GM21825 (cell line): ENCODE measurements around the gene ZNF483.
"Not testable (repeated sequence)": the region's sequence is repeated elsewhere in the genome, so short reads cannot be mapped to it uniquely, and the experiment has no call there.

Experiments used
- ATAC-seq: cut with Tn5 transposase; IDR thresholded peaks from one replicate; pipeline ENCODE4 v1.9.1; 2021; ENCODE audit warnings: mild to moderate bottlenecking, moderate library complexity; ENCODE audit not compliant: unreplicated experiment

ZNF483 gene

DNA sequence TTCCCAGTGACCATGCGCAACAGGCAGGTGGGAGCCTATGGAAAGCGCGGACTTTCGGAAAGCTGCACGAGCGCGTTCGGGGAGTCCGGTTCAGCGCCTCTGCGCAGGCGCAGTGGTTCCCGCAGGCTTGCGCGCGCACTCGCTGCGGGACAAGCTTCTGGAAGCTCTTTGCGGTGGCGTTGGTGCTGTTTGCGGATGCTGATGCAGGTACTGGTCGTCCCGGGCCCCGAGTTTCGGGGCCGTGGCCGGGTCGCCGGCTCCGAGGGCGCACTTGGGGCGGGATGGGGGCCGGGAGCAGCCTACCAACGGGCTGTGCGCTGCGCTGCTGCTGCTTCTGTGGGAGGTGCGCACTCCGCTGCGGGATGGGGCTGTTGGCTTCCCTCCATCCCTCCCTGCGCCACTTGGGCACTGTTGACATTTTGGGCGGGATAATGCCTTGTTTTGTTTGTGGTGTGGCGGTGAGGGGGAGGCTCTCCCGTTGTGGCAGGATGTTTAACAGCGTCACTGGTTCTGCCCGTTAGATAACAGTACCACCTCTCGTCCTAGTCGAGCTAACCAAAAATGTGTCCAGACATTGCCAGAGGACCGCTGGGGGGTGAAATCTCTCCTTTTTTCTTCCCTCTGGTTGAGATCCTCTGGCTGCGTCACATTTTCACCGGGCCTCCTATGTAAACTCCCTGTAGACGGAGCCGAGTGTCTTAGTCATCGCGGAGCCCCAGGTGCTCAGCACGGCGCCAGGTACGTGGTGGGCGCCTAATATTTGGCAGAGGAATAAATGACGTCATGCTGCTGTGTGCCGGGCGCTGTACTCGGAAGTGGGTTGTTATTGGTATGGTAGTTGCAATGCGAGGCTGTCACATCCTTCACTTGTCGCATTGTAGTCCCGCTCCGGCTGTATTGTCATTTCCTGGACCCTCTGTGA lies at the start of gene ZNF483:
TSS of gene ZNF483 (plus strand) at position 124 of the 922 bp plus-strand sequence. CDS start 2,217 bp downstream, outside the sequence.
- peak; percentile 52 for ATAC-seq

DNA sequence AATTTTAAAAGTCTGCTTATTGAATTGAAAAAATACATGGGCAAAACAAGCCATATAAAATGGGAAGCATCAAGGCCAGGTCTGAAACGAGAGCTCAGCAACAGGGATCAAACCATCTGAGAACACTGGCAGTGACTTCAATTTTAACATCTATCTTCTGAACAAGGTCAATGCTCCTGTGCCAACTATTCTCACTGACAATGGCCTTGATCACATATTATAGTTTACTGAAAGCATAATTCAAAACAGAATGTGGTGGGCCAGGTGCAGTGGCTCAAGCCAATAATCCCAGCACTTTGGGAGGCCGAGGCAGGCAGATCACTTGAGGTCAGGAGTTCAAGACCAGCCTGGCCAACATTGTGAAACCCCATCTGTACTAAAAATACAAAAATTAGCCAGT lies 49.8 kb upstream of the ZNF483 start:
- no peak for ATAC-seq

DNA sequence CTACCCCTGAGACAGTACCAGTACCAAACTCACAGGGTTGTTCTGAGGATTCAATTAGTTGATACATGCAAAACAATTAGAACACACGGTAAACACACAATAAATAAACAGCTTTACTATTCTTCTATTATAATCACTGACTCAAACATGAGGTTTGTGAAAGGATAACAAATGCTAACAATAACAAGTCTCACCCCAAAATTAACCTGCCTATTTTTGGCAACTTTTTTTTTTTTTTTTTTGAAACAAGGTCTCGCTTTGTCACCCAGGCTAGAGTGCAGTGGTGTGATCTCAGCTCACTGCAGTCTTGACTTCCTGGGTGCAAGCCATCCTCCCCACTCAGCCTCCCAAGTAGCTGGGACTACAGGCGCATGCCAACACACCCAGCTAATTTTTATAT lies 47.3 kb upstream of the ZNF483 start:
- no peak for ATAC-seq

DNA sequence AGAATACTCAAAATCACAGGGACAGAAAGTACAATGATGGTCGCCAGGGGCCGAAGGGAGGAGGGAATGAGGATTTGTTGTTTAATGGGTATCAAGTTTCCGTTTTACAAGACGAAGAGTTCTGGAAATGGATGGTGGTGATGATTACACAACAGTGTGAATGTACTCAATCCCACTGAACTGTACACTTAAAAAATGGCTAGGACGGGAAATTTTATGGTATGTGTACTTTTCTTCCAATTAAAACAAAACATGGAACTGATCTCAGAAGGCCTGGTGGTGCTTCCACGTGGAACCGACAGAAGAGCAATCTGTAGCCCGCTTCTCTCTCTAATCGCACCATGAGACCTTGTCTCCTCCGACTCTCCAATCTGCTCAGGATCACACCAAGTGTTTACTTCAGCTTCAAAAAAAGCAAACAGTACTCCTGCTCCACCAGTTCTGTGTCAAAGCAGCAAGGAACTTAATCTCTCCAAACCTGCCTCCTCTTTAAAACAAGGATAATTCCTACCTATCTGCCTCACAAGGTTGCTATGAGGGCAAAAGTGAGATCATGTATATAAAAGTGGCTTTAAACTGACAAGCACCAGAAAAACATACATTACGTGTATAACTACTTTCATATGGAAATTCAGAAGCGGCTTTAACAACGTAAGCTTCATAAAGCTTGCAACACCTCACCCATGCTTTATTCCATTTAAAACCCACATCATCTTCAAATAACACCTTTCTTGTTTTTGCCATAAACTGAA lies 42.9 kb upstream of the ZNF483 start:
- ATAC-seq, result no peak

DNA sequence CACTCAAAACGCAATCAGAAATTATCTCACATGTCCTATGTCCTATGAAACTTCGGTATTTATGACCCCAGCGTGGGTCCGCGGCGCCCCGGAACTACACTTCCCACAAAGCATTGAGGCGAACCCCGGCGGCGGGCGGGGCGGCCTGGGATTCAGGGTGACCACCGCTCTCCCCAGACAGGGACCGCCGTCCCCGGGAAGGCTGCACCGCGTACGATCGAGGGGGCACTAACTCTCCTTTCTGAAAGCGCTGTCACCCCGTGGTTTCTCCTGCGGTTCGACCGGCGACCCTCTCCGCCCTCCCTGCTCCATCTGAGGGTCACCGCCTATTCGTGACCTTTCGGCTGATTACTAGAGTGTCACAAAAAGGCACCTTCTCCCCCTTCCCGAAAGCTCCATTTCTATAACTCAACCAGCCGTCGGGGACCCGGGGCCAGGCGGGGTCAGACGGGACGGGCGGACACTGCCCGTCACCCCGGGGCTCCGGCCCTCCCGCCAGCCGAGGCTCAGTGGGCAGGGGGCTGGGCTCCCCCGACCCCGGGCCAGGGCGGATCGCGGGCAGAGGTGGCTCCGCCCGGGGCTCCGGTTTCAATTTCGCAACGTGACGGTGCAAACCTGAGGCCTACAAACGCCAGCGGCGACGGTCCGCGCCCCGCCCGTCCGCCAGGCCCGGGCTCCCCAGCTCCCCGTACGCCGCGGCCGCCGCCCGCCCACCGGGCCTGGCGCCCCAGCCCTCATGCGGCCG lies 42.1 kb upstream of the ZNF483 start:
- ATAC-seq, result peak; percentile 55

DNA sequence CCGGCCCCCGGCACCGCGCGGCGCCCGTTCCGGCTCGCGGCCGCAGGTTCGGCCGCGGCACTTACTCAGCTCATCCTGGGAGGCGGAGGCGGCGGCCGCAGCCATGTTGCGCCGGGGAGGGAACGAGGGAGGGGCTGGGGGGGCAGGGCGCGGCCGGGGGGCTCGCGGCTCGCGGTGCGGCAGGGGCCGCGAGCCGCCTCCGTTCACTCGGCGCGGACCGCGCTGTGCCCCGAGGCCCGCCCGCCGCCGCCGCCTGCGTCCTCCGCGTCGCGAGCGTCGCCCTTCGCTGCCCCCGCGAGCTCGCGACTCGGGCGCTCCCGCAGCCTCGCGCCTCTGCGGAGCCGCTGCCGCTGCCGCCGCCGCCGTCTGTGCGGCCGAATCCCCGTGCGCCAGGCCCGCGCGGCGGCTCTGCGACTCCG lies 41.5 kb upstream of the ZNF483 start:
- ATAC-seq, result peak; percentile 31

DNA sequence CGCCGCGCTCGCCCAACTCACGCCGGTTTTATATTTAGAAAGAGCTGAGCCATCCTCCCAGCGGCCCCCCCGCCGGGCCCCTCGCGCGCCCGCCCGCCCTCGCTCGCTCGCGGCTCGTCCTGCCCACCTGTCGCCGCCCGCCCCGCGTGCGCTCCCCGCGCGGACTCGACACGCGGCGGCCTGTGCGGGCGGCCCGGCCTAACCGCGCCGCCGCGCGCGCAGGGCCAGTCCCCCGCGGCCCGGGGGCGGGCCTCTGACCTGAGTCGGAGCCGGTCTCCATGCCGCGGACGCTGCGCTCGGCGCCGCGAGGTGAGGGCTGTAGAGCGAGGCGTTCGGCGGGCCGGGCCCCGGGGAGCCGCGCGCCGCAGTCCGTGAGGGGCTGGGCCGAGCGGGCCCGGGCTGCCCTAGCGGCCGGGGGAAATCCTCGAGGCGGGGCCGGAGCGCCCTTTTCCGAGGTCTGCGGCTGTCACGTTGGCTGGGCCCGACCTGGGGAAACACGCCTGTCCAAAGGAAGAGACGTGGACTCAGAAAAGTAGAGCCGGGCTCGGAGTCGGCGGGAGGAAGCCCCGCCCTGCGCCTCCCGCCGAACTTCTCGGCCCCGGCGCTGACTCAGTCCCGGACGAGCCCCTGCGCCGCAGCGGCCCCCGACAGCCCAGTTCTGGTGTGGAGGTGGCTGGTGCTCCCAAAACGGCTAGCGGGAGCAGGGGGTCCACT lies 41.0 kb upstream of the ZNF483 start, which contains the start of gene ECPAS:
TSS of gene ECPAS (minus strand) at position 526 of the 714 bp plus-strand sequence. CDS start 11,465 bp downstream, outside the sequence.
- ATAC-seq, result peak; percentile 60

DNA sequence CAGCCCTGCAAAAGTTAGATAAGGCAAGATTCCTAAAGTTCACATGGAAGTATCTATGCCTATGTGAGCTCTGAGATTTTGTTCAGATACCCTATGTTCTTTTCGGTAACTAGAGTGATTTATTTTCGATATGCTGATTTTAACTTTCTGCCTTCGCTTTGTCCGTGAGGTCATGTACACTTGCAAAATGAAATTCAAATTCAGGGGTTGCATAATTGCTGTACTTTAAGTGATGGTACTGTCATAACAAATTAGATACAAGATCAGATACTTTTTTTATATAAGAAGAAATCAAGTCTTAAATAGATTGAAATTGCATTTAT lies 40.4 kb upstream of the ZNF483 start:
- no peak for ATAC-seq

DNA sequence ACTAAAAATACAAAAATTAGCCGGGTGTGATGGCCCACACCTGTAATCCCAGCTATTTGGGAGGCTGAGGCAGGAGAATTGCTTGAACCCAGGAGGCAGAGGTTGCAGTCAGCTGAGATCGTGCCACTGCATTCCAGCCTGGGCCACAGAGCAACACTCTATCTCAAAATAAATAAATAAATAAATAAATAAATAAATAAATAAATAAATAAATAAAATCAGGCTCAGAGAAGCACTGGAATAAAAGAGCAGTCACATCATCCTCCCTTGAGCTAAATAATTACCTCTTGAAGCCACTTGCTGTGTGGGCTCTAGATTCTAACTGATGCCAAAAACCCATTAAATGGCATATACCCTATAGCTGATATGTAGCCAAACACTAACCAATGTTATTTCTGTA lies 27.8 kb upstream of the ZNF483 start:
- not testable (repeated sequence) for ATAC-seq

DNA sequence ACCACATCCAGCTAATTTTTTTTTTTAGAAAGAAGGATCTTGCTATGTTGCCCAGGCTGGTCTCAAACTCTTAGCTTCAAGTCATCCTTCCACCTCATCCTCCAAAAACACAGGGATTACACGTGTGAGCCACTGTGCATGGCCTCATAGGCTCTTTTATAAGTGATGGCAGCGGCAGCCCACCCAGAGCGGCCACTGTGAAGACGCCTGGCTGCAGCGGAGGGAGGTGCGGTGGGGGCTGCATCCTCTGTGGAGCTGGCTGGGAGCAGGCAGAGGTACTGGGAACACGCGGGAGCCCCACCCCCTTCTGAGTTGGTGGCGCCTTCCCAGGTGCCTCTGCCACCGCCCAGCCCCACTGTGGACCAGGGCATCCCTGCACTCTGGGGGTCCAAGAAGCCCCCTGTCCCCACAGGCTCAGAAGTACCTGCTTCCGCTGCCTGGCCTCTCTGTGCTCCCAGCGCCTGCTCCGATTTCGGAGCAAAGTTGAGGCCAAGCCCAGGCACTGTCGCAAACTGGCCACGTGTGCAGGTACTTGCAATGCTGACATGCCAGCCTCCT lies 23.9 kb upstream of the ZNF483 start:
- no peak for ATAC-seq

DNA sequence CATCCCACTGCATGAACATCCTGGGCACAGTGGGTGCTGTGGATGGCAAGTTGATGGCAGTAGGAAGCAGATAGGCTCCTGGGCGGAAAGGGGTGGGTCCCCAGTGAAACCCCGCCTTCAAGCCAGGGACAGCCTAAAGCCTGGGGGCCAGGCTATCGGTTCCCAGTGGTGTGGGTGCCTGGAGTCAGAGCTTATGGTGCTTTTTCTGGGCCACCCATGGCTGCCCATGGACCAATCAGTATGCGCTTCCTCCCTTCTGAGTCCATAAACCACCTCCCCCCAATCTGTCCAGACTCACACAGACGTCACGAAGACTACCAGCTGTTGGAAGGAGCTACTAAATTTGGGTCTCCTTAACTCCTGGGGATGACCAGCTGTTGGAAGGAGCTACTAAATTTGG lies 23.3 kb upstream of the ZNF483 start:
- no peak for ATAC-seq

DNA sequence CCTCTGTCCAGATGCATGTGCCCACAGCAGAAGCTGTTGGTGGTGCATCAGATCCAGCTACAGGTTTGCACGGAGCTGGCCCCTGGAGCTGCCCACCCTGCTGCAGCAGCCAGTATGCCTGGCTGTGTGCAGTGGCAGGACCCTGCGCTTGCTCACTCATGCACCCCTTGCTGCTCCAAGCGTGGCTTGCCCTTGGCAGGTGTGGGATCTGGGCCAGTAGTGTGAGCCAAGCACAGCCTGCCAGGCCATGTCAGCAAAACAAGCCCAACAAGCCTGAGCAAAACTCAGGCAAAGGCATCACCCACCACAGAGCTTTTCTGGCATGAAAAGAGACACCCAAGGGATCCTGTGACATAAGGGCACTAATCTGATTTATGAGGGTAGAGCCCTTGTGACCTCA lies 22.5 kb upstream of the ZNF483 start:
- ATAC-seq, result no peak

DNA sequence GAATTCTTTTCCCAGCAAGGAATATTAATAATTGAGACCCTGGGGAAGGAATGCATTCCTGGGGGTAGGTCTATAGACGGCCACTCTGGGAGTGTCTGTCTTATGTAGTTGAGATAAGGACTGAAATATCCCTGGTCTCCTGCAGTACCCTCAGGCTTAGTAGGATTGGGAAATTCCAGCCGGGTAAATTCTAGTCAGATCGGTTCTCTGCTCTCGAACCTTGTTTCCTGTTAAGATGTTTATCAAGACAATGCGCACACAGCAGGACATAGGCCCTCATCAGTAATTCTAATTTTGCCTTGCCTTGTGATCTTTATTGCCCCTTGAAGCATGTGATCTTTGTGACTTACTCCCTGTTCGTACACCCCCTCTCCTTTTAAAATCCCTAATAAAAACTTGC lies 13.4 kb upstream of the ZNF483 start:
- not testable (repeated sequence) for ATAC-seq

DNA sequence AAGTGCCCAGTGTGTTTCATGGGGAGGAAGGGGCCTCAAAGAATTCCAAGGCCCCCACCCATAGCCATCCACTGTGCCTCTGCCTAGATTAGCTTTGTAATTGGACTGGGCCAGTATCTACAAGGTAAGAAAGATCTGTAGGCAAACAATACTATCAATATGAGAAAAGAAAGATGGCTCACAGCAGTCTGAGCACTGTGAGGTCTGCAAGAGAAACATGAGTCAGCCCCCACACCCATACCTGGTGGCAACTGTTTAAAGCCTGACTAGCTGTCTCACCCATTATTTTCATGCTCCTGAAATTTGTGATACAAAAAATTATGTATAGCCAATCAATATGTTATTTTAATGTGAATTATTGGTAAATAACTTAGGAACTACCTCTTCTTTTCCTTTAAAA lies 10.0 kb upstream of the ZNF483 start:
- ATAC-seq, result no peak

DNA sequence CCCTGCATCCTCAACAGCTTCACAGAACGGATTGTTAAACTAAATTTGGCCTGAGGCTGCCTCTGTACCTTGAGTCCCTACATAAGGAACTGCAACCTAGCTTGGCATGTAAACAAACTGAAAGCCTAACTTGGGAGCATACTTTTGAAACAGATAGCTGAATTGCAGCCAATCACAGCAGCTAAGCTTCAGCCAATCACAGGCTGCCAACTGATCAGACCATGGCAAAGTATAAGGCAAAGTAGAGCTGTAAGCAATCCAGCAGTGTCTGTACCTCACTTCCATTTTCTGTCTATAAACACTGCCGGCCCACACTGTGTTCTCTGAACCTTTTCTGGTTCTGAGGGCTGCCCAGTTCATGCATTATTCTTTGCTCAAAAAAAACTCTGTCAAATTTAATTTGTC lies 8.9 kb upstream of the ZNF483 start:
- ATAC-seq, result no peak

DNA sequence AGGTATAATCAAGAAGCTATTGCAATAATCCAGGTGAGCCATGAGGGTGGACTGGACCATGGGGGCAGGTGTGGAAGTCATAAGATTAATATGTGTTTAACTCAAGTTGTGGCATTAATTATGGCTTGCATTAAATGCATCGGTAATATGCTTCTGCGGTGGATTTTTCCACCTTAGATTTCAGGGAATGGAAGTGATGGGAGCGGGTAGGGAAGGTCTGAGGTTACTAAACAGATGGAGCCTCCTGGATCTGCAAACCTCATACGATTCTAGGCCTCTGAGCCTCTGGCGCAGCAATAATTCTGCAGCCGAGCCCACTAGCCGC lies 286 bp upstream of the ZNF483 start:
- no peak for ATAC-seq

DNA sequence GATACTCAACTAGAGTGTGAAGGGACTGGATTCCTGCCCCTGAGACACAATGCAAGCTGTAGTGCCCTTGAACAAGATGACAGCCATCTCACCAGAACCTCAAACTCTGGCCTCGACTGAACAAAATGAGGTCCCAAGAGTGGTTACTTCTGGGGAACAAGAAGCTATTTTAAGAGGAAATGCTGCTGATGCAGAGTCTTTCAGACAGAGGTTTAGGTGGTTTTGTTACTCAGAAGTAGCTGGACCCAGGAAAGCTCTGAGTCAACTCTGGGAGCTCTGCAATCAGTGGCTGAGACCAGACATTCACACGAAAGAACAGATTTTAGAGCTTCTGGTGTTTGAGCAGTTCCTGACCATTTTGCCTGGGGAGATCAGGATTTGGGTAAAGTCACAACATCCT lies 2.4 kb downstream of the ZNF483 start:
- no peak for ATAC-seq

DNA sequence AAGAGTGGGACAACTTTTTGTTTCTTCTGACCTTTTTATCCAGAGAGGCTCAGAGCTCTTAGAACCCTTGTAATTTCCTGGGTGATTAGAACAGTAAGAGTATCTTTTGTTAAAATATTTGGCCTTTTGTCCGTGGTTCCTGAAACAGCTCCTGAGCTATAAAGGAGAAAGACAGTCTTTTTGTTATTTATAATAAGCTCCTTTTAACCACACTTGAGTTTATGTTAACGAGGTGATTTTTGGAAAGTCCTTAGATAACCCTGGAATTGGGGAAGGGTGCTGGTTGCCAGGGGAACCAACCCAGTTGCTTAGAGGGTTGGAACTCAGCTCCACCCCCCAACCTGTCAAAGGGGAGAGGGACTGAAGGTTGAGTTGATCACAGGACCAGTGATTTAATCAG lies 4.8 kb downstream of the ZNF483 start:
- no peak for ATAC-seq

DNA sequence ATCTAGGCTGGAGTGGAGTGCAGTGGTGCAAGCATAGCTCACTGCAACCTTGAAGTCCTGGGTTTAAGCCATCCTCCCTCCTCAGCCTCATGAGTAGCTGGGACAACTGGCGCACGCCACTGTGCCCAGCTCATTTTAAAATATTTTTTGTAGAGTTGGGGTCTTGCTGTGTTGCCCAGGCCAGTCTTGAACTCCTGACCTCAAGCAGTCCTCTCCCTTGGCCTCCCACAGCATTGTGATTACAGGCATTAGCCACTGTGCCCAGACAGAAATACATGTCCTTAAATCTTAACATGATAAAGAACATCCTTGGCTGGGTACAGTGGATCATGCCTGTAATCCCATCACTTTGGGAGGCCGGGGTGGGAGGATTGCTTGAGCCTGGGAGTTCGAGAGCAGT lies 6.7 kb downstream of the ZNF483 start:
- ATAC-seq, result no peak

DNA sequence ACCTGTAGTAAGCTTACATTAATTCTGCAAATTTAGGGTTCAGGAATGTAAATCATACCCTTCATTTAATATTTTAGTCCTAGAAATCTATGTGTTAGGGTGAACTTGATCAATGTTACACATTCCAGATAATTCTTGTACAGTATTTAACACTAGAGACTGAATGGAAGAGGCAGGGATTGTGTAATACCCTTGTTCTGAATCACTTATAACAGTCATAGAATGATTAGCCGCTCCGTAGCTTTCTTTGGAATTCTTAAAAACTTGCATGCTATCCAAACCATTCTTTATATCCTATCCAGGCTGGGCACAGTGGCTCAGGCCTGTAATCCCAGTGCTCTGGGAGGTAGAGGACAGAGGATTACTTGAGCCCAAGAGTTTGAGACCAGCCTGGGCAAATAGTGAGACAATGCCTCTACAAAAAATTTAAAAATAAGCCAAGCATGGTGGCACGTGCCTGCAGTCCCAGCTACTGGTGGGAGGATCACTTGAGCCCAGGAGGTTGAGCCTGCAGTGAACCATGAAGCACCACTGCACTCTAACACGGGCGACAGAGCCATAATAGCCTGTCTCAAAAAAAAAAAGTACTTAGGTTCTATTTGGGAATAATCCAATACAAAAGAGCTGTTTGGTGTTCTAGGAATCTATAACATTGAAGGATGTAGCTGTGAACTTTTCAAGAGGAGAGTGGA lies 8.3 kb downstream of the ZNF483 start:
- ATAC-seq, result no peak
